Stimulated activated CD8-positive, alpha-beta memory T cell treated with anti-CD3 and anti-CD28 coated beads, Interleukin-2, amount 100 ng/mL, for 1 hour (primary cell): Measurements from ENCODE around the gene DPCD.
"Not testable (repeated sequence)": the region's sequence is repeated elsewhere in the genome, so short reads cannot be mapped to it uniquely, and the experiment has no call there.

Source experiments
- DNase-seq, 2 donors: peaks; one replicate each; pipeline ENCODE4 v3.0.0-alpha.2; 2020; ENCODE audit warnings: low read depth in 2 of 2

DPCD gene

GRCh38 chr10:101619983-101620382 is 31.9 kb downstream of the DPCD start:
- DNase-seq = no peak

DNA sequence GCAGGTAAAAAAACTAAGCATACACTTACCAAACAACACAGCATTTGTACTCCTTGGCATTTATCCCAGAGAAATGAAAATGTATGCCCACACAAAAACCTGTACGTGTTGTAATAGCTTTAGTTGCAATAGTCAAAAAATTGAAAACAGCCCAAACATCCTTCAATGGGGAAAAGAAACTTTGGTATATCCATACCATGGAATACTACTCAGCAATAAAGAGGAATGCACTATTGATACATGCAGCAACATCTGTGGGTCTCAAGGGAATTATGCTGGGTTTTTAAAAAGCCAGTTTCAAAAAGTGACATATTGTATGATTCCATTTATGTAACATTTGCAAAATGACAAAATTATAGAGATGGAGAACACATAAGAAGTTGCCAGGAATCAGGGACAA is 35.4 kb downstream of the DPCD start:
- DNase-seq = no peak

- no peak for DNase-seq
Observed at GRCh38 chr10:101624526-101625102, 36.5 kb downstream of the DPCD start.

DNA sequence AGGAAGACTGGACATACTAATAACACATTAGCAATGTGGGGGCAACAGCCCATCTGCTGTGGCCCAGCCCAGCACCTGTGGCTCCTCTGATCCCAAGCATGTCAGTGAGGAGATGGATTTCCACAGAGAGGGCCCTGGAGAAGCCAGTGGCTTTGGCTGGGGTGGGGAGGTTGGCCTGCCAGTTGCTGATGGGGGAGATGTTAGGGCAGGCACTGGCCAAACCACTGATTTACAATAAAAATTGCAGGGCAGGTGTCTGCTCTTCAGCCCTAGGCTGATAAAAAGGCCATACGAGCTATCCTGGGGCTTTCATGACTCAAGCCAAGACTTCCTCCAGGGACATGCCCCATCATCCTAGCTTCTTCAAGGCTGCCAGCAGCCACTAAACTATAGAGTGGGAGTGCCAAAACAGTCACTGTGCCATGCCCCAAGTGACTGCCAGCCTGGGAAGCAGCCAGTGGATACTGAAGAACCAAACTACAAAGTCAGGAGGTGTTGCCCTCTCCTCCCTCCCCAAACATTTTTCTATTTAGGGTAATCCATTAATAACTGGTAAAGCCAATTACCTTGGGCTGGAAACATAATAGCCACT is 37.8 kb downstream of the DPCD start:
- no peak for DNase-seq

GRCh38 chr10:101629837-101630632 is 41.9 kb downstream of the DPCD start:
- no peak for DNase-seq

DNA sequence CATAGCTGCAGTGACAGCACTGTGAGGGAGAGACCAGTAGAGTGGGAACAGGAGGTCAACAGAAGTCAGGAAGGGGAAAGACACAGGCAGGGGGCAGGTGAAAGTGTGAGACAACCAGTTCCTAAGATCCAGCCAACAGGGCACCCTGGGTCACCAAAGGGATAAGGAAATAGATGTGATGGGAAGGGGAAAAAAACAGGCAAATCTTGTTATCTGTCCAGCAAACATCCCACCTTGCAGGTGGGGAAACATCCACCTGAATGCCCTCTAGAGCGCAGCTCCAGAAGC is 42.5 kb downstream of the DPCD start:
- DNase-seq = no peak

DNA sequence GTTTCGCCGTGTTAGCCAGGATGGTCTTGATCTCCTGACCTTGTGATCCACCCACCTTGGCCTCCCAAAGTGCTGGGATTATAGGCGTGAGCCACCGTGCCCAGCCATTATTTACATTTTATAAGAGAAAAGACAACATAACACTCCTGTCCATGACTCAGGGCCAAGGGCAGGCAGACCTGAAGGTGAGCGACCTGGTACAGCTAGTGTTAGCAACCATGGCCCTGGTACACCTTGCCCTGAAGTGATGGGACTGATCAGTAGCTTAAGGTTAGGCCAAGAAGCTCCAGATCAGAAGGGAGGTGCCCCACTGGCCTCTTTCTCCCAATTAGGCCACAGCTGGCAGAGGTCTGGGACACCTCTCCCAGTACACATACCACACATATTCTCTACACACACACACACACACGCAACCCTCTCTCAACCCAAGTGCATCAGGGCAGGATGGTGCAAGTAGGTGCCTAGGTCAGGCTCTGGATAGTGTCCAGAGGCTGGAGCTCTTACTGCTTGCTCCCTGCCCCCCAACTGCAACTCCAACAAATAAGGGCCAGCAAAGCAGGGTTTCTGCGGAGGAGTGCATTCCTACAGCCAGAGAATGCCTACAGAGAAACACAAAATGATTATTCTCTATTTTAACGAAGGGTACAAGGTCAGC is 43.8 kb downstream of the DPCD start:
- DNase-seq = no peak

- DNase-seq = not testable (repeated sequence)
Observed at GRCh38 chr10:101633510-101633909, 45.4 kb downstream of the DPCD start.

DNA sequence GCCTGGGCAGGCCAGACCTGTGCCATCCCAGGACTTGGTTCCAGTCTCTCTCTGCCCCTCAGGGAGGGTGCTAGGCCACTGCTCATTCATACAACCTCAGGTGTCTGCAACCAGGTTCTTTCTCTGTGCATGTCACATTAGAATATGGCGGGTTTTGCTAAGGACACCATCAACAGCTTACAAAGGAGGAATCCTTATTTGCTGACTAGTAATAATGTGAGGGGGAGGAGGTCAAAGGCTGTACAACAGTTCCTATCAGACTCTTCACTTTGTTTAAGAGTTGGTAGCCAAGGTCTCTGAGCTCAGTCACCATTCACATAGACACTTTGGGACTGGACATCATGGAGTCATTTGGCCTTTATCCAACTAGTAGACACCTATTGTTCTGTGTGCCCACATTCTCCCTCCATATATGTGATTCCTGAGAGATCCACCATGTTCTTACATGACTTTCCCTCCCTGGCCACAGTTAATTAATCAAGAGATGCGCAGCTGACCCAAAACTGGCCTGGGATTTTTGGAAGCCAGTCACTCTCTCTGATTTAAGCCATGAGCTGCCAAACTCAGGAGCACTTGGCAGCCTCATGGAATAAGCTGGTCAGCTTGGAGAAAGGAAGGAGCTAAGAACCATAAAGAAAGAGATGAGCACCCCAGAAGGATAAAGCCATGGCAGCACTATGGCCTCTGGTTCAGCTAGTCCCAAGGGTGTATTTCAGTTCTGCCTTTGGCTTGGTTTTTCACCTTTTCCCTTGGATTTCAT is 51.2 kb downstream of the DPCD start:
- no peak for DNase-seq

DNA sequence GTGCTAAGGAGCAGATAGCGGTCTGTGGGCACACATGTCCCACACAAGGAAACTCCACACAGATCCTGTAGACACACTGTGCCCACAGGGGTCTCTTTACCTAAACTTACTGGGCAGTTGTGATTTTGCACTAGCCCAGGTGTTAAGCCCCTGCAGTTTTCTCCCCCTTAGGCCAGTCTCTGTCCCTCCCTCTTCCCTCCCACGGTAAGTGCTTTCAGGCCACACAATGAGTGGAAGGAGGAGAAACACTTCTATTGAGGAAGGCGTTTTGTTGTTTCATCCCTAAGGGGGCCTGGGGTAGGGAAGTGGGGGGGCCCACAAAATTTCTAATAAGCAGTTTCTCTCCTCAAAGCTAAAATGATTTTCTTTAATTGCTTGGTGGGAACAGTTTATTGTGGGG is 55.4 kb downstream of the DPCD start:
- no peak for DNase-seq

DNA sequence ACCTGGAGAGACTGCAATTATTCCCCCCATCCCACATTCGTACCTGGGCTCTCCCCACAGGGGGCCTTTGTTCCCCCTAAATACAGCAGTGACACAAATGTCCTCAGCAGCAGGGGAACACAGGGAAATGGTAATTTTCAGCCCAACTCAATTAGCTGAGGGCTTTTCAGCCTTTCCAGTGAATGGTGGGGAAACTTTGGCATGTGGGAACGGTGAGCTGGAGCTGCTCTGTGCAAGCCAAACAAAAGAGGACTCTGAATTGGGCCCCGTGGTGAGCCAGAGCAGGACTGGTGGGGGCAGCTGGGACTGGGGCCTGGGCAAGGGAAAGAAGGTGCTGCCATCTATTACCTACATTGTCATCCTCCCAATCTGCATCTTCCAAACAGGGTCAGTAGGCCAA is 55.9 kb downstream of the DPCD start:
- DNase-seq = no peak

- no peak for DNase-seq
Observed at GRCh38 chr10:101645659-101646058, 57.5 kb downstream of the DPCD start.

DNA sequence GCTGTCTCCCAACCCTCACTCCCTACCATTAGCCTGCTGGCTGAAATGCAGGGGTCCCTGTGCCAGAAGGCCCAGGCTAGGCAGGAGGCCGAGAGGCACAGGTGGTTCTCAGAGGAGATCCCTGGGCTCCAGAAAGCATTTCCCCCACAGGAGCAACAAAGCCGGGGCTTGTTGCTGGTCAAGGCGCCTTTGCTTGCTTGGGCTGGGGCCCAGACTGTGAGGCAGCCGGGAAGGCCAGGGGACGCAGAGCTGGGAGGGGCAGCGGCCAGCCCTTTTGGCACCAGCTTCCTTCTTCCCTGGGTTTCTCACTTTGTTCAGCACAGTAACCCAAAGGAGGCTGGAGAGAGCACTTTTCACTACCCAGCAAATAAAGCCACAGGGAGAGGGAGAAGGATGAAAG is 58.2 kb downstream of the DPCD start:
- DNase-seq = no peak

DNA sequence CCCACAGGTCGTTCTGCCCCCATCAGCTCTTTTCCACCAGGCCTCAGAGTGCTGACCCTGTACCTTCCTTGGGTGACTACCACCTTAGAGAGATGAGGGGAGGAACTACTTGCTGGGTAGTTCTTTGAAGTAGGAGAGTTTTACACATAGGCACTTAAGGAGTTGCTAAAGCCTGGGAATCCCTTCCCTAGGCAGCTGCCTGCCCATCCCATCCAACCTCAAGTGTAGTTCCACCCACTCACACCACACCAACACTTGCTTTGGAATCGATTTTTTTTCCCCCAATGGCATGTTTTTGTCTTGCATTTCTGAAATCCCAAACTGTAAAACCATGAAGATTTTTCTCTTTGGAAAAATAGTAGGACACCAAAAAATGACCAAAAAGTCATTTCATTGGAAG is 59.1 kb downstream of the DPCD start:
- no peak for DNase-seq

- DNase-seq = no peak
Observed at GRCh38 chr10:101649525-101650085, 61.5 kb downstream of the DPCD start.

DNA sequence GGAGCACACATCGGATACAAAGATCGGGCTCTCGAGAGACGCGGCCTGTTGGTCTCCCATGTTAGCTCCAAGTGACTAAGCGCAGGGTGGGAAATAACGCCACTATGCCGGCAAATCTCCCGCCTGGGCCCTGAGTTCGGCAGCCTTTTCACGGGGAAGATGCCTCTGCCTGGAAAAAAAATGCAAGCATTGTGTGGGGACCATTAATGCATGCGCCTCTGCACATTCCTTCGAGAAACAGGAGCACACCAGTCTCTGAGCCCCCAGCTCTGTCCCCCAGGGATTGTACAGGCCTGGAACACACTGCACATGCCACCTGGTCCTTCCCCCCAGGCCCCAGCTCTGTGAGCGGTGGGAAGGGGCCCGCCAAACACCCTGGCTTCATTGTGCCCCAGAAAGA is 62.7 kb downstream of the DPCD start:
- no peak for DNase-seq

GRCh38 chr10:101651336-101651735 is 63.2 kb downstream of the DPCD start:
- DNase-seq = no peak

DNA sequence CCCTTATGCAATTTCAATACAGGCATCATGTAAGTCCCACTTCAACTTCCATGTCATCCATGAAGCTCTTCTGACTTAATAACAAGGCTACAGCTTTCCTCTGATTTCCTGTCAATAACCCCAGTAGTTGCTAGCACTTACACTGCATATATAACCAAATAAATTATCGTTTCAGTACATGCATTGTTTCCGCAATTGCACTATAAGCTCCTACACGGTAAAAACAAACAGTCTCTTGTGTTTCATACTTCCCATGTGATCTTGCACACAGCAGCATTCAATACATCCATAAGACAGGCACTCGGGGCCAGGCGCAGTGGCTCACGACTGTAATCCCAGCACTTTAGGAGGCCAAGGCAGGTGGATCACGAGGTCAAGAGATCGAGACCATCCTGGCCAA is 65.4 kb downstream of the DPCD start:
- DNase-seq = no peak

DNA sequence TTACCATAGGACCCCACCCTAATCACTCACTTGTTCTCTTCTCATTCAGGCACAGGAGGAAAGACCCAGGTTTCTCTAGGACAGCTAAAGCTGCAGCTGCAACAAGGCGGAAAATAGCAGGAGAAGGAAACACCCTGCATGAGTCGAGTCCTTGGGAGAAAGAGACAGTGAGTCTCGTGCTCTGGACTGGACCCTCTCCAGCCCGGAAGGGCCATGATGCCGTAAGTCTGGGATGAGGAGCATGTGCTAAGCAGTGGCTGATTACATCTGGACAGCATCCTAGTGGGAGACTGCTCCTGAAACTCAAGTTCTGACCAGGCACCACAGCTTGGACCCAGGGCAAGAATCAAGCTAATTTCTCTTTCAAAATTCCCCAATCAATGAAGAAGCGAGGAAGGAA is 67.4 kb downstream of the DPCD start:
- DNase-seq = no peak

DNA sequence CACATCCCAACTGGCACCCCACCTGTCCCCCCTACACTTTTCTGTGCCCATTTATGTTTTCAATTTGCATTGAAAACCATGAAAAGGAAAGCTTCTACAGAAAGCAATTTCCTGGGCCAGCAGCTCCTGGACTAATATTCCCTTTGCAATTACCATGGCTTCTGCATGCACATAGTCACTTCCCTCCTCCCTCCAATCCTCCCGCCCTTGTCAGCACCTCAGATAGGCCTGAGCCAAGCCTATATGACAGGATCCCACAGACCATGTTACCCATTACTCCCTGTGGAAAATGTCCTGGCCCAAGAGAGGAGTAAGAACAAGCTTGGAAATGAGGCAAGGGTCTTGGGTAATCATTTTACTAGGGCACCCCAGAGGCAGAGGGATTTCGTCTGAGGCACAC is 68.8 kb downstream of the DPCD start:
- DNase-seq = no peak

DNA sequence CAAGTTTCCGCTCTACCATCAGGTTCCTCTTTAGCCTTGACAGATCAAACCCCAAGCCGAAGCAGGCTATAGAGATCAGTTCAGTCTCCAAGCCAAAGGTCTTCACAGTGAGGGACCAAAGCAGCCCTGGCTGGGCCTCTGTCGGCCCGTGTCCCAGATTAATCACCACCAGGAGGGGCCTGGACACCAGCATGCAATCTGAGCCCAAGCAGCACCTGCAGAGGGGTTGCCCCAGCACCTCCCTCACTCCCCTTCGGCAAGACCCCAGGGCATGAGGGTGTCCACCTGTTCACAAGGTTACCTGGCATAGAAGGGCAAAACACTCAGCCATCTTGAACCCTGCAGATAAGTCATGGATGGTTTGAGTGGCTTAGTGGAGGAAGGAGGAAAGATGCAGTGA is 70.9 kb downstream of the DPCD start:
- DNase-seq = no peak
